ENCODE results near the gene MAP1LC3B.

DNA sequence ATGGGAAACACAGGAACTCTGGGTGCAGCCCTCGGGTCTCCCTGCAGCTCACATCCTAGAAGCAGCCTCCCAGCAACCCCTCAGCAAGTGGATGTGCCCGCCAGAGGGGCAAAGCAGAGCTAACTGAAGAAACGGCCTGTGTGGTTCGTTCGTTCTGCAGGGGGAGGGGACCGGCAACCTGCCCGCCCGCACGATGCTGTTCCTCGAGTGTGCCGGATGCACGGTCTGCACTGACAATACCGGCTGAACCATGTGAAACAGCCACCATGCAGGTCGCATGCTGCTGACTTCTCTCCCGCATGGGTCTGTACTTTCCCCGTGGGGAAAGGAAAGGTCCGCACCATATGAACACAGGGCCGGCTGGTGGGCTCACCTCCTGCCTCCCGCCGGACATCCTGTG is 49.6 kb upstream of the MAP1LC3B start:
- TF ChIP-seq TAF1 (IDR thresholded peaks at IDR 0.05; ENCODE audit: borderline replicate concordance, insufficient read depth, low read length), result no peak
- TF ChIP-seq, protein P1, sequence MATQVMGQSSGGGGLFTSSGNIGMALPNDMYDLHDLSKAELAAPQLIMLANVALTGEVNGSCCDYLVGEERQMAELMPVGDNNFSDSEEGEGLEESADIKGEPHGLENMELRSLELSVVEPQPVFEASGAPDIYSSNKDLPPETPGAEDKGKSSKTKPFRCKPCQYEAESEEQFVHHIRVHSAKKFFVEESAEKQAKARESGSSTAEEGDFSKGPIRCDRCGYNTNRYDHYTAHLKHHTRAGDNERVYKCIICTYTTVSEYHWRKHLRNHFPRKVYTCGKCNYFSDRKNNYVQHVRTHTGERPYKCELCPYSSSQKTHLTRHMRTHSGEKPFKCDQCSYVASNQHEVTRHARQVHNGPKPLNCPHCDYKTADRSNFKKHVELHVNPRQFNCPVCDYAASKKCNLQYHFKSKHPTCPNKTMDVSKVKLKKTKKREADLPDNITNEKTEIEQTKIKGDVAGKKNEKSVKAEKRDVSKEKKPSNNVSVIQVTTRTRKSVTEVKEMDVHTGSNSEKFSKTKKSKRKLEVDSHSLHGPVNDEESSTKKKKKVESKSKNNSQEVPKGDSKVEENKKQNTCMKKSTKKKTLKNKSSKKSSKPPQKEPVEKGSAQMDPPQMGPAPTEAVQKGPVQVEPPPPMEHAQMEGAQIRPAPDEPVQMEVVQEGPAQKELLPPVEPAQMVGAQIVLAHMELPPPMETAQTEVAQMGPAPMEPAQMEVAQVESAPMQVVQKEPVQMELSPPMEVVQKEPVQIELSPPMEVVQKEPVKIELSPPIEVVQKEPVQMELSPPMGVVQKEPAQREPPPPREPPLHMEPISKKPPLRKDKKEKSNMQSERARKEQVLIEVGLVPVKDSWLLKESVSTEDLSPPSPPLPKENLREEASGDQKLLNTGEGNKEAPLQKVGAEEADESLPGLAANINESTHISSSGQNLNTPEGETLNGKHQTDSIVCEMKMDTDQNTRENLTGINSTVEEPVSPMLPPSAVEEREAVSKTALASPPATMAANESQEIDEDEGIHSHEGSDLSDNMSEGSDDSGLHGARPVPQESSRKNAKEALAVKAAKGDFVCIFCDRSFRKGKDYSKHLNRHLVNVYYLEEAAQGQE (IDR thresholded peaks at IDR 0.05; ENCODE audit: insufficient read depth in 1 of 2, low read depth in 2 of 2, low read length in 2 of 2), result no peak

Data from PFSK-1 (cell line).